HepG2 (cell line): ENCODE data around the gene DPEP3. TPM values are rescaled to one million over a fixed set of nuclear protein-coding genes. Genes with fewer than 3 reads are reported as not detected.

Experiments used
- ATAC-seq: fragments of 200-7000 bp; cut with Tn5 transposase; 3 replicates; pipeline ENCODE4 v1.9.1; 2020; ENCODE audit warnings: mild to moderate bottlenecking, moderate library complexity
- BruUV-seq: library from RNA; stranded (reverse); fragments of 400-500 nt; replicated peaks from 2 replicates; lab custom pipeline; 2021; lab: Mats Ljungman, UMichigan
- CTCF ChIA-PET: fragments of 300-600 bp; formaldehyde crosslinking; extraction: SDS; loops from one replicate; lab custom pipeline; 2021; ENCODE audit warnings: low total read pairs, inconsistent platforms, low intra/inter-chr PET ratio; lab: Yijun Ruan, JAX
- POLR2A ChIA-PET: fragments of 350-600 bp; sonication (Branson Sonifier 250); formaldehyde crosslinking; loops from one replicate; lab custom pipeline; 2020; ENCODE audit warnings: antibody characterized with exemption, inconsistent platforms; lab: Yijun Ruan, JAX
- DNase-seq: peaks from one replicate; pipeline ENCODE4 v3.0.0-alpha.2; 2015; ENCODE audit warnings: low spot score
- FAIRE-seq: peaks from 3 replicates; lab custom pipeline; 2011; peaks lifted over from hg19 to GRCh38; lab: Jason Lieb, UNC
- H2AFZ ChIP-seq: one replicate; pipeline ENCODE4 v1.6.1; 2011; ENCODE audit warnings: low read length, inconsistent platforms
- H3K27ac ChIP-seq: fragments of 300-600 bp; 3 replicates; pipeline ENCODE4 v1.8.0; 2011; ENCODE audit warnings: mixed run types, mild to moderate bottlenecking, mixed read lengths, low read length, inconsistent platforms; ENCODE audit not compliant: insufficient read depth; ENCODE audit errors: extremely low read length
- H3K27me3 ChIP-seq, 2 experiments: fragments of 200-600 bp in 1 of 2; 2 replicates in 1 of 2; 3 replicates in 1 of 2; pipeline versions ENCODE4 v1.6.0 to v1.8.0; 2011; ENCODE audit warnings: low read length in 2 of 2, mild to moderate bottlenecking in 2 of 2, moderate library complexity in 2 of 2, inconsistent platforms in 1 of 2; ENCODE audit not compliant: insufficient read depth in 2 of 2, control insufficient read depth in 1 of 2
- H3K36me3 ChIP-seq, 2 experiments: fragments of 200-600 bp in 1 of 2; replicated peaks in 1 of 2; 2 replicates in 1 of 2; 3 replicates in 1 of 2; pipeline versions ENCODE4 v1.5.1 to v1.8.0; 2011; ENCODE audit warnings: low read length in 2 of 2, inconsistent platforms in 1 of 2; ENCODE audit not compliant: insufficient read depth in 2 of 2, control insufficient read depth in 1 of 2
- H3K4me1 ChIP-seq: 2 replicates; pipeline ENCODE4 v1.5.1; 2012; ENCODE audit warnings: low read length, inconsistent platforms; ENCODE audit not compliant: insufficient read depth
- H3K4me2 ChIP-seq: 2 replicates; pipeline ENCODE4 v1.6.0; 2011; ENCODE audit warnings: low read depth, low read length, inconsistent platforms
- H3K4me3 ChIP-seq, 3 experiments: fragments of 200-600 bp in 1 of 3; sonication (generic), shearing (Covaris generic) in 1 of 3; replicated peaks in 1 of 3; 2 replicates each; pipeline ENCODE4 v1.5.1; 2011 to 2016; ENCODE audit warnings: low read length in 3 of 3, inconsistent platforms in 2 of 3, low read depth in 2 of 3, mild to moderate bottlenecking in 2 of 3, control low read depth in 1 of 3, mixed read lengths in 1 of 3; ENCODE audit not compliant: insufficient read depth in 1 of 3
- H3K79me2 ChIP-seq: one replicate; pipeline ENCODE4 v1.6.1; 2011; ENCODE audit warnings: low read length, inconsistent platforms; ENCODE audit not compliant: insufficient read depth
- H3K9ac ChIP-seq: 2 replicates; pipeline ENCODE4 v1.6.0; 2011; ENCODE audit warnings: mild to moderate bottlenecking, low read depth, low read length, inconsistent platforms; ENCODE audit not compliant: insufficient read depth
- H3K9me3 ChIP-seq: 2 replicates; pipeline ENCODE4 v1.5.1; 2012; ENCODE audit warnings: mild to moderate bottlenecking, low read length
- H4K20me1 ChIP-seq: 2 replicates; pipeline ENCODE4 v1.6.0; 2011; ENCODE audit warnings: inconsistent platforms, mild to moderate bottlenecking, low read length, moderate library complexity; ENCODE audit not compliant: insufficient read depth
- BHLHE40 ChIP-seq: IDR thresholded peaks from 2 replicates; pipeline ENCODE4 v1.6.1; 2011; ENCODE audit warnings: low read length, improper control_type of control experiment
- DNMT1 ChIP-seq: sonication (generic); formaldehyde crosslinking; IDR thresholded peaks from 2 replicates; pipeline ENCODE4 v1.5.1; 2020; ENCODE audit warnings: mild to moderate bottlenecking, missing genetic modification reagents
- HDAC6 ChIP-seq: fragments of 200-600 bp; sonication (generic); IDR thresholded peaks from 2 replicates; pipeline ENCODE4 v1.7.0; 2017; ENCODE audit warnings: mild to moderate bottlenecking, antibody characterized with exemption, low read length, low read depth
- HIVEP1 ChIP-seq: sonication (generic); formaldehyde crosslinking; IDR thresholded peaks from 2 replicates; pipeline ENCODE4 v1.4.0; 2020; ENCODE audit warnings: mild to moderate bottlenecking, missing genetic modification reagents
- IRX3 ChIP-seq: sonication (generic); formaldehyde crosslinking; IDR thresholded peaks from 2 replicates; pipeline ENCODE4 v1.8.1; 2023; ENCODE audit warnings: mild to moderate bottlenecking, low read depth, missing genetic modification reagents, borderline replicate concordance
- KAT7 ChIP-seq: IDR thresholded peaks from 2 replicates; pipeline ENCODE4 v1.6.1; 2018; ENCODE audit warnings: borderline replicate concordance, missing compliant biosample characterization
- KDM5A ChIP-seq: fragments of 200-600 bp; sonication (generic); IDR thresholded peaks from 2 replicates; pipeline ENCODE4 v1.7.0; 2018; ENCODE audit warnings: antibody characterized with exemption, mild to moderate bottlenecking, low read length, borderline replicate concordance
- KLF9 ChIP-seq: IDR thresholded peaks from 2 replicates; pipeline ENCODE4 v1.6.1; 2016; ENCODE audit warnings: low read depth
- NR2C2 ChIP-seq: sonication (generic); formaldehyde crosslinking; IDR thresholded peaks from 2 replicates; pipeline ENCODE4 v1.4.0; 2020; ENCODE audit warnings: missing genetic modification reagents, mild to moderate bottlenecking, moderate library complexity, borderline replicate concordance
- NRL ChIP-seq: sonication (generic); formaldehyde crosslinking; IDR thresholded peaks from 2 replicates; pipeline ENCODE4 v1.5.0; 2020; ENCODE audit warnings: missing genetic modification reagents, mild to moderate bottlenecking, moderate library complexity, borderline replicate concordance
- PHF8 ChIP-seq: sonication (generic); formaldehyde crosslinking; IDR thresholded peaks from 2 replicates; pipeline ENCODE4 v1.5.0; 2020; ENCODE audit warnings: missing genetic modification reagents
- PRPF4 ChIP-seq: fragments of 200-400 bp; formaldehyde crosslinking; IDR thresholded peaks from 2 replicates; pipeline ENCODE4 v1.6.1; 2016; ENCODE audit warnings: low read length, low read depth; ENCODE audit not compliant: poor library complexity, severe bottlenecking
- RAD51 ChIP-seq: fragments of 450-650 bp; IDR thresholded peaks from 2 replicates; pipeline ENCODE4 v1.6.1; 2016; ENCODE audit warnings: borderline replicate concordance
- RXRB ChIP-seq: IDR thresholded peaks from 2 replicates; pipeline ENCODE4 v1.6.1; 2016; ENCODE audit warnings: borderline replicate concordance, missing genetic modification reagents, missing compliant biosample characterization
- SP2 ChIP-seq: sonication (generic); formaldehyde crosslinking; IDR thresholded peaks from 2 replicates; pipeline ENCODE4 v1.5.1; 2020; ENCODE audit warnings: mild to moderate bottlenecking, missing genetic modification reagents
- TBX3 ChIP-seq: fragments of 450-650 bp; IDR thresholded peaks from 2 replicates; pipeline ENCODE4 v1.6.1; 2017; ENCODE audit warnings: antibody characterized with exemption, mild to moderate bottlenecking, inconsistent platforms, borderline replicate concordance
- THAP11 ChIP-seq: IDR thresholded peaks from 2 replicates; pipeline ENCODE4 v1.6.1; 2016; ENCODE audit warnings: missing biosample characterization, missing genetic modification reagents
- ZNF253 ChIP-seq: sonication (generic); formaldehyde crosslinking; IDR thresholded peaks from 2 replicates; pipeline ENCODE4 v1.8.0; 2022; ENCODE audit warnings: mild to moderate bottlenecking, missing genetic modification reagents, borderline replicate concordance
- ZNF264 ChIP-seq: sonication (generic); formaldehyde crosslinking; IDR thresholded peaks from 2 replicates; pipeline ENCODE4 v1.4.0; 2020; ENCODE audit warnings: missing genetic modification reagents
- ZNF546 ChIP-seq: sonication (generic); formaldehyde crosslinking; conservative IDR thresholded peaks from 2 replicates; pipeline ENCODE4 v1.8.1; 2023; ENCODE audit warnings: mild to moderate bottlenecking, missing genetic modification reagents
- ZNF644 ChIP-seq: IDR thresholded peaks from 2 replicates; pipeline ENCODE4 v1.6.1; 2016; ENCODE audit warnings: low read depth
- ZNF724P ChIP-seq: sonication (generic); formaldehyde crosslinking; IDR thresholded peaks from 2 replicates; pipeline ENCODE4 v1.8.0; 2022; ENCODE audit warnings: missing genetic modification reagents, borderline replicate concordance
- ZSCAN21 ChIP-seq: sonication (generic); formaldehyde crosslinking; IDR thresholded peaks from 2 replicates; pipeline ENCODE4 v1.8.0; 2022; ENCODE audit warnings: mild to moderate bottlenecking, missing genetic modification reagents, moderate library complexity, borderline replicate concordance
- ZSCAN30 ChIP-seq: sonication (generic); formaldehyde crosslinking; IDR thresholded peaks from 2 replicates; pipeline ENCODE4 v1.5.0; 2020; ENCODE audit warnings: mild to moderate bottlenecking, missing genetic modification reagents
- WGBS: methylation state at CpG from one replicate; pipeline ENCODE4 v1.1.6; 2017; ENCODE audit warnings: low lambda C conversion rate; 5-methylcytosine and 5-hydroxymethylcytosine counted together
- in situ Hi-C: cut with HindIII; loops from 2 replicates; pipeline ENCODE4 v1.10.0; 2017; ENCODE audit warnings: low pct_unique_long_range_greater_than_20kb; ENCODE audit not compliant: extremely low pct_ligation_motif_present
- intact Hi-C: fragments of 100-400 bp; cut with micrococcal nuclease; formaldehyde crosslinking; loops from one replicate; pipeline ENCODE4 v1.10.0; 2022; ENCODE audit not compliant: unreplicated experiment
- polyA plus RNA-seq, 8 experiments: library from polyadenylated mRNA; depleted of rRNA in 3 of 8; stranded (reverse) in 7 of 8; unstranded in 1 of 8; fragments of >200 nt; fragmentation: Illumina TruSeq in 4 of 8; extraction: Trizol in 4 of 8; gene quantifications; 2 replicates each; pipeline versions ENCODE4 v1.2.1 to v1.2.3, GENCODE V29; 2011 to 2016; ENCODE audit warnings: low read depth in 4 of 8, missing spikeins in 1 of 8, mixed read lengths in 1 of 8; ENCODE audit not compliant: insufficient read depth in 1 of 8
- total RNA-seq, 5 experiments: library from RNA; depleted of rRNA; stranded (reverse); fragments of >200 nt; fragmentation: Illumina TruSeq; extraction: Trizol; gene quantifications; 2 replicates each; pipeline ENCODE4 v1.2.3, GENCODE V29; 2016; ENCODE audit warnings: low read depth in 1 of 5
- TF ChIP-seq, protein P1 (sequence below): sonication (generic); formaldehyde crosslinking; conservative IDR thresholded peaks from 2 replicates; pipeline ENCODE4 v1.4.0; 2020; ENCODE audit warnings: missing genetic modification reagents

Gene DPEP3
- total and polyA plus RNA-seq, 2 of the 13 experiments (the other 11 are each of a cell fraction or from before 2014, with no cell fraction given), result not detected

DNA sequence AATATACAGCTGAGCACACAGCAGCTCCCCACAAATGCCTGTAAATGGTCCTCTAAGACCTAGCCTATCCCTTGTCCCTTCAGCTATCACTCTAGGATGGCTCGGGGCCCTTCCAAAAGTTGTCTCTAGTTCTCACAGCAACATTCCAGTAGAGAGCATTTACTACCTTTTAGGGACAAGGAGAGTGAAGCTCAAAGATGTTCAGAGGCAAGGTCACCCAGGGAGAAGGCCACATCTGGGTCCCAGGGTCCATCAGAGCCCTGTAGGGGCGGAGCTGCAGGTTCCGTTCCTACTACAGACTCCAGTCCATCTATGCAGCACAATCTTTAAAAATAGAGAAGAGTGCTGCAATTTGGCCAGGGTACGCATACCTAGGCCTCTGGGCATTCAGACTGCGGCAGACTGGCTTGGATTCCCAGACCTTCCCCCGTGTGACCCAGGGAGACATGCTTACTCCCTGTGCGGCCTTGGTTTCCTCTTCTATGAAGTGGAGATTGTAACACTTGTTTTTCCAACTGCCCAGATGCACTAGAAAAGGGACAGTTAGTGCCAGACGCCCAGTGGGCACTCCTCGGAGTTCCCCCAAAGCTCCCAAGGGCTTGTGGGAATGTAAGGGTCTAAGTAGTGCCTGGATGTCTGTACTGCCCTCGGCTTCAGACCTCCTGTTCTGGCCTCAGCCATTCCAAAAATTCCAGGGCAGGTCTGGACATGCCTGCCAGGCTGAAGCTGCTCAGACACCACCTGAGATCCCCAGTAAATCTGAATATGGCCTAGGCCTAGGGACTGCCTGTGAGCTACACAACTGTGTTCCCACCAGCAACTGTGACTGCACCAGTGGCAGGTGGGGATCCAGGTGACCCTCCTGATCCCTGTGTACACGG is 14.4 kb downstream of the DPEP3 start:
- peaks cover 58% of the 10 kb centered on the region for H3K4me1 ChIP-seq
- H3K9ac ChIP-seq, result peak overlapping the region; percentile 97
- peaks cover 68% of the 10 kb centered on the region for H3K79me2 ChIP-seq
- H2AFZ ChIP-seq, result no peak overlapping the region
- peak; percentile 72 for FAIRE-seq
- H3K27me3 ChIP-seq, result no peaks in the 10 kb centered on the region; a peak in 1 of 5 replicates
- in situ Hi-C loops (no loop called here), intact Hi-C loops (no loop called here)
- BruUV-seq, result TSS peak; percentile 64
- no peaks in the 10 kb centered on the region for H3K9me3 ChIP-seq
- 29% methylated on average over 10 of the region's 11 CpGs for WGBS
- ChIA-PET POLR2A (interaction anchor here (0.5 to 12.9 kb wide), 25 partner anchors 9 to 404 kb away, joined by 3 to 226 read pairs (median 5); partner anchors contain the start of genes CTCF, CTRL, DDX28 and DPEP2), CTCF (no interaction called here)
- DNase-seq, result peak; percentile 39
- peak; percentile 11 for ATAC-seq
- H3K4me3 ChIP-seq, result peak overlapping the region; percentile 89 to 91 (median 90)
- H3K27ac ChIP-seq, result peak overlapping the region; percentile 75
- H3K36me3 ChIP-seq, result peaks cover 20 to 27% of the 10 kb centered on the region in 2 experiments
- peaks cover 16% of the 10 kb centered on the region for H4K20me1 ChIP-seq
- peak overlapping the region; percentile 92 for H3K4me2 ChIP-seq
- no peak for TF ChIP-seq BHLHE40
- TF ChIP-seq ZNF253 (CRISPR knock-in tag), result no peak
- TF ChIP-seq HIVEP1 (CRISPR knock-in tag), result no peak
- TF ChIP-seq NRL, result no peak
- no peak; the same call in 1 of the 2 replicates for TF ChIP-seq ZSCAN30
- no peak for TF ChIP-seq ZNF546
- TF ChIP-seq, protein P1, sequence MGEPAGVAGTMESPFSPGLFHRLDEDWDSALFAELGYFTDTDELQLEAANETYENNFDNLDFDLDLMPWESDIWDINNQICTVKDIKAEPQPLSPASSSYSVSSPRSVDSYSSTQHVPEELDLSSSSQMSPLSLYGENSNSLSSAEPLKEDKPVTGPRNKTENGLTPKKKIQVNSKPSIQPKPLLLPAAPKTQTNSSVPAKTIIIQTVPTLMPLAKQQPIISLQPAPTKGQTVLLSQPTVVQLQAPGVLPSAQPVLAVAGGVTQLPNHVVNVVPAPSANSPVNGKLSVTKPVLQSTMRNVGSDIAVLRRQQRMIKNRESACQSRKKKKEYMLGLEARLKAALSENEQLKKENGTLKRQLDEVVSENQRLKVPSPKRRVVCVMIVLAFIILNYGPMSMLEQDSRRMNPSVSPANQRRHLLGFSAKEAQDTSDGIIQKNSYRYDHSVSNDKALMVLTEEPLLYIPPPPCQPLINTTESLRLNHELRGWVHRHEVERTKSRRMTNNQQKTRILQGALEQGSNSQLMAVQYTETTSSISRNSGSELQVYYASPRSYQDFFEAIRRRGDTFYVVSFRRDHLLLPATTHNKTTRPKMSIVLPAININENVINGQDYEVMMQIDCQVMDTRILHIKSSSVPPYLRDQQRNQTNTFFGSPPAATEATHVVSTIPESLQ (CRISPR knock-in tag), result no peak
- no peak; the same call in 1 of the 2 replicates for TF ChIP-seq SP2 (CRISPR knock-in tag)
- no peak for TF ChIP-seq HDAC6
- TF ChIP-seq THAP11 (CRISPR knock-in tag), result no peak
- TF ChIP-seq ZNF644 (CRISPR knock-in tag), result no peak
- TF ChIP-seq ZSCAN21 (CRISPR knock-in tag), result 0 out of 2 replicates have a peak, but pooled peaks have one; percentile 25
- no peak for TF ChIP-seq ZNF264 (CRISPR knock-in tag)
- no peak for TF ChIP-seq DNMT1 (CRISPR knock-in tag)
- no peak for TF ChIP-seq ZNF724P
- TF ChIP-seq KAT7 (CRISPR knock-in tag), result no peak
- TF ChIP-seq TBX3, result no peak
- TF ChIP-seq RXRB (CRISPR knock-in tag), result peak; percentile 85
- TF ChIP-seq RAD51, result no peak
- peak; percentile 48; the same call in 1 of the 2 replicates for TF ChIP-seq PHF8 (CRISPR knock-in tag)
- no peak for TF ChIP-seq NR2C2
- no peak for TF ChIP-seq KLF9
- TF ChIP-seq KDM5A, result no peak
- TF ChIP-seq IRX3 (CRISPR knock-in tag), result no peak
- TF ChIP-seq PRPF4, result no peak
